Urinary bladder (tissue), 4 donors: ENCODE data around the gene RTBDN. TPM values are rescaled to one million over a fixed set of nuclear protein-coding genes. Genes with fewer than 3 reads are reported as not detected.

Source experiments
- DNase-seq: peaks from one replicate; pipeline ENCODE4 v3.0.0-alpha.2; 2015; ENCODE audit errors: extremely low spot score
- H3K27ac ChIP-seq: one replicate; pipeline ENCODE4 v1.5.1; 2013; ENCODE audit warnings: low read depth, mild to moderate bottlenecking, moderate library complexity
- H3K36me3 ChIP-seq: one replicate; pipeline ENCODE4 v1.6.1; 2013; ENCODE audit warnings: mild to moderate bottlenecking, moderate library complexity; ENCODE audit not compliant: insufficient read depth
- H3K4me1 ChIP-seq: one replicate; pipeline ENCODE4 v1.6.1; 2013; ENCODE audit warnings: mild to moderate bottlenecking, moderate library complexity; ENCODE audit not compliant: insufficient read depth
- H3K4me3 ChIP-seq: one replicate; pipeline ENCODE4 v1.5.1; 2013; ENCODE audit warnings: low read depth, low read length
- WGBS: extraction: QIAGEN DNeasy Blood & Tissue Kit; methylation state at CpG from one replicate; pipeline ENCODE4 v1.1.7; 2013; 5-methylcytosine and 5-hydroxymethylcytosine counted together
- polyA plus RNA-seq: library from polyadenylated mRNA; stranded (reverse); fragments of 200-250 nt; gene quantifications from one replicate; pipeline ENCODE4 v1.2.3, GENCODE V29; 2013
- small RNA-seq: library from RNA; depleted of rRNA; stranded (forward); fragments of <200 nt; gene quantifications from one replicate; pipeline ENCODE3, GENCODE V24; 2014
- total RNA-seq: library from RNA; depleted of rRNA; stranded (reverse); fragments of >200 nt; gene quantifications from one replicate; pipeline ENCODE4 v1.2.3, GENCODE V29; 2014
- donor health status: healthy with polysubstance abuse.
- donor health status: healthy.

Gene RTBDN
- total and polyA plus RNA-seq, 2 donors, result 0.65 TPM; not detected in 1

GRCh38 chr19:12782174-12782423 lies 52.3 kb downstream of the RTBDN start:
- no peak for DNase-seq
- WGBS, result 3% methylated on average over 12 of the region's 12 CpGs
- Histone ChIP-seq H3K4me1 (no peaks in the 10 kb centered on the region), H3K4me3 (peak overlapping the region; percentile 39), H3K36me3 (no peaks in the 10 kb centered on the region), H3K27ac (peak overlapping the region; percentile 91)

GRCh38 chr19:12779162-12779993 lies 55.0 kb downstream of the RTBDN start:
- peak overlapping the region; percentile 65 for H3K27ac ChIP-seq
- H3K4me3 ChIP-seq, result no peak overlapping the region
- H3K4me1 ChIP-seq, result no peaks in the 10 kb centered on the region
- WGBS, result 47% methylated on average over 15 of the region's 15 CpGs
- no peaks in the 10 kb centered on the region for H3K36me3 ChIP-seq
- DNase-seq, result no peak

- WGBS, result 24% methylated on average over 6 of the region's 6 CpGs
- no peaks in the 10 kb centered on the region for H3K36me3 ChIP-seq
- H3K4me3 ChIP-seq, result no peak overlapping the region
- no peak for DNase-seq
- H3K27ac ChIP-seq, result peak overlapping the region; percentile 65
- no peaks in the 10 kb centered on the region for H3K4me1 ChIP-seq
Measured at GRCh38 chr19:12778905-12779161, 55.5 kb downstream of the RTBDN start.

- Histone ChIP-seq H3K27ac (peak overlapping the region; percentile 65), H3K36me3 (no peaks in the 10 kb centered on the region), H3K4me3 (peak overlapping the region; percentile 45), H3K4me1 (no peaks in the 10 kb centered on the region)
- WGBS, result under 1% methylated on average over 44 of the region's 44 CpGs
- DNase-seq, result no peak
Measured at GRCh38 chr19:12778017-12778904, 56.1 kb downstream of the RTBDN start.

GRCh38 chr19:12777217-12778016 lies 57.0 kb downstream of the RTBDN start:
- DNase-seq, result no peak
- H3K27ac ChIP-seq, result peak overlapping the region; percentile 65
- H3K4me1 ChIP-seq, result no peaks in the 10 kb centered on the region
- 9% methylated on average over 43 of the region's 43 CpGs for WGBS
- no peaks in the 10 kb centered on the region for H3K36me3 ChIP-seq
- peak overlapping the region; percentile 45 for H3K4me3 ChIP-seq

Small RNA genes within 50 kb of the gene (small RNA-seq; reads per million reads assigned to genes)
- gene MIR5684 (not detected), gene MIR6794 (not detected)

Other genes with a start within 250 kb of the RTBDN start
- 9.0 TPM for gene ZNF490, start 223.8 kb downstream of the RTBDN start, total RNA-seq
- 1.0 TPM for gene ZNF490, start 223.8 kb downstream of the RTBDN start, polyA plus RNA-seq
- gene ZNF791, start 223.7 kb downstream of the RTBDN start, total RNA-seq, result 38.3 TPM
- gene ZNF791, start 223.7 kb downstream of the RTBDN start, polyA plus RNA-seq, result 12.0 TPM
- 31.1 TPM for gene MAN2B1, start 167.8 kb downstream of the RTBDN start, total RNA-seq
- 60.0 TPM for gene MAN2B1, start 167.8 kb downstream of the RTBDN start, polyA plus RNA-seq
- gene WDR83, start 167.8 kb downstream of the RTBDN start, total RNA-seq, result 5.1 TPM
- 17.5 TPM for gene WDR83, start 167.8 kb downstream of the RTBDN start, polyA plus RNA-seq
- gene DHPS, start 152.7 kb downstream of the RTBDN start, total RNA-seq, result 29.9 TPM
- 99.0 TPM for gene DHPS, start 152.7 kb downstream of the RTBDN start, polyA plus RNA-seq
- not detected for gene GNG14, start 146.6 kb downstream of the RTBDN start, total RNA-seq
- not detected for gene GNG14, start 146.6 kb downstream of the RTBDN start, polyA plus RNA-seq
- gene FBXW9, start 137.9 kb downstream of the RTBDN start, total RNA-seq, result 2.6 TPM
- 8.9 TPM for gene FBXW9, start 137.9 kb downstream of the RTBDN start, polyA plus RNA-seq
- 35.4 TPM for gene TNPO2, start 110.6 kb downstream of the RTBDN start, total RNA-seq
- gene TNPO2, start 110.6 kb downstream of the RTBDN start, polyA plus RNA-seq, result 50.7 TPM
- gene TRIR, start 99.9 kb downstream of the RTBDN start, total RNA-seq, result 59.5 TPM
- gene TRIR, start 99.9 kb downstream of the RTBDN start, polyA plus RNA-seq, result 285 TPM
- 22.7 TPM for gene GET3, start 97.1 kb downstream of the RTBDN start, total RNA-seq
- 84.4 TPM for gene GET3, start 97.1 kb downstream of the RTBDN start, polyA plus RNA-seq
- not detected for gene BEST2, start 82.8 kb downstream of the RTBDN start, total RNA-seq
- gene BEST2, start 82.8 kb downstream of the RTBDN start, polyA plus RNA-seq, result not detected
- 30.2 TPM for gene HOOK2, start 59.0 kb downstream of the RTBDN start, total RNA-seq
- 28.4 TPM for gene HOOK2, start 59.0 kb downstream of the RTBDN start, polyA plus RNA-seq
- gene JUNB, start 43.1 kb downstream of the RTBDN start, total RNA-seq, result 107 TPM
- gene JUNB, start 43.1 kb downstream of the RTBDN start, polyA plus RNA-seq, result 545 TPM
- 74.2 TPM for gene PRDX2, start 32.8 kb downstream of the RTBDN start, total RNA-seq
- gene PRDX2, start 32.8 kb downstream of the RTBDN start, polyA plus RNA-seq, result 245 TPM
- not detected for gene THSD8, start 32.5 kb downstream of the RTBDN start, total RNA-seq
- not detected for gene THSD8, start 32.5 kb downstream of the RTBDN start, polyA plus RNA-seq
- 9.5 TPM for gene RNASEH2A, start 28.0 kb downstream of the RTBDN start, total RNA-seq
- 12.8 TPM for gene RNASEH2A, start 28.0 kb downstream of the RTBDN start, polyA plus RNA-seq
- gene MAST1, start 3.9 kb upstream of the RTBDN start, total RNA-seq, result 0.74 TPM
- 1.1 TPM for gene MAST1, start 3.9 kb upstream of the RTBDN start, polyA plus RNA-seq
- gene DNASE2, start 46.9 kb upstream of the RTBDN start, total RNA-seq, result 10.6 TPM
- gene DNASE2, start 46.9 kb upstream of the RTBDN start, polyA plus RNA-seq, result 58.9 TPM
- 0.26 TPM for gene KLF1, start 52.6 kb upstream of the RTBDN start, total RNA-seq
- 0.08 TPM for gene KLF1, start 52.6 kb upstream of the RTBDN start, polyA plus RNA-seq
- gene GCDH, start 56.6 kb upstream of the RTBDN start, total RNA-seq, result 13.8 TPM
- gene GCDH, start 56.6 kb upstream of the RTBDN start, polyA plus RNA-seq, result 54.5 TPM
- 0.85 TPM for gene SYCE2, start 84.7 kb upstream of the RTBDN start, total RNA-seq
- gene SYCE2, start 84.7 kb upstream of the RTBDN start, polyA plus RNA-seq, result 0.10 TPM
- gene FARSA, start 99.1 kb upstream of the RTBDN start, total RNA-seq, result 27.2 TPM
- gene FARSA, start 99.1 kb upstream of the RTBDN start, polyA plus RNA-seq, result 51.3 TPM
- 350 TPM for gene CALR, start 104.0 kb upstream of the RTBDN start, total RNA-seq
- 366 TPM for gene CALR, start 104.0 kb upstream of the RTBDN start, polyA plus RNA-seq
- 29.5 TPM for gene RAD23A, start 111.3 kb upstream of the RTBDN start, total RNA-seq
- gene RAD23A, start 111.3 kb upstream of the RTBDN start, polyA plus RNA-seq, result 129 TPM
- gene GADD45GIP1, start 122.6 kb upstream of the RTBDN start, total RNA-seq, result 7.3 TPM
- 45.9 TPM for gene GADD45GIP1, start 122.6 kb upstream of the RTBDN start, polyA plus RNA-seq
- gene DAND5, start 135.0 kb upstream of the RTBDN start, total RNA-seq, result not detected
- not detected for gene DAND5, start 135.0 kb upstream of the RTBDN start, polyA plus RNA-seq
- 83.5 TPM for gene NFIX, start 160.9 kb upstream of the RTBDN start, total RNA-seq
- 88.6 TPM for gene NFIX, start 160.9 kb upstream of the RTBDN start, polyA plus RNA-seq